Activated CD8-positive, alpha-beta memory T cell treated with anti-CD3 and anti-CD28 coated beads, Interleukin-2, amount 50 U/mL, for 24 hours (primary cell): ENCODE data around the gene MCC.
A peak's percentile ranks its signal among the peaks of the same experiment; 100 is the strongest.

Experiments used
- DNase-seq: peaks from one replicate; pipeline ENCODE4 v3.0.0-alpha.2; 2020; ENCODE audit errors: extremely low read depth

Gene MCC

DNA sequence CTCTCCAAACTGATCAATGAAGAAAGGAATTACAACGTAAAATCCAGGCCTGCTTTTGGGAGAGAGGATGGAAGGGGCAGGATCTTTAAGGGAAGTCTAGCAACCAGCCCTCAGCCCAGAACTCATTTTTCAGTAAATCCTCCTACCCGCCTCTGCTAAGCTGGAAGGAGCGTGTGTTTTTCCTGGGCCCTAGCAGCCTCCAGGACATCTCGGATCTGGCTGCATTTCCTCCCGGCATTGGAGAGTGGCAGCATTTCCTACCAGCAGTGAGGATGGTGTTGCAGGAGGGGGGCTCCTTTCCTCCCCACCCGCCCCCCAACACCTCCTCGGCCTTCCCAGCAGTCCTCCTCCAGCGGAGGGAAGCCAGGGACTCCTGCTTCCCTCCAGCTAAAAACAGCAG lies 457.1 kb downstream of the MCC start:
- DNase-seq, result no peak

DNA sequence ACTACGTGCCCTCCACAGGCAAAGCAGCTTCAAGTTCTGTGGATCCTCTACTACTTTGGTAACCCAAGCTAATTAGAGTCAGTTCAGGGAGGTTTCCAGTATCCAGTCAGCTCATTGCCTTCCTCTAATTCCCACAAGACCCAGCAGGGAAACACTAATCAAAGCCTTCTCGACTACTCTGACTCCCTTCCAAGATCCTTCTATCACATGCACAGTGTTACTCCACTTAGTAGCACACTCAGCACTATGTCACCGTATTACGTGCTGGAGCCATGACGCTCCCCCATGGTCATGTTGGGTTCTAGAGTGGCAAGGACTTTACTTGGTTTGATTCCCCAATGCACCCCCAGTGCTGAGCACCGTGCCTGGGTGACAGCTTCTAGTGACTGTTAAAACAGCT lies 458.6 kb downstream of the MCC start:
- DNase-seq, result no peak

DNA sequence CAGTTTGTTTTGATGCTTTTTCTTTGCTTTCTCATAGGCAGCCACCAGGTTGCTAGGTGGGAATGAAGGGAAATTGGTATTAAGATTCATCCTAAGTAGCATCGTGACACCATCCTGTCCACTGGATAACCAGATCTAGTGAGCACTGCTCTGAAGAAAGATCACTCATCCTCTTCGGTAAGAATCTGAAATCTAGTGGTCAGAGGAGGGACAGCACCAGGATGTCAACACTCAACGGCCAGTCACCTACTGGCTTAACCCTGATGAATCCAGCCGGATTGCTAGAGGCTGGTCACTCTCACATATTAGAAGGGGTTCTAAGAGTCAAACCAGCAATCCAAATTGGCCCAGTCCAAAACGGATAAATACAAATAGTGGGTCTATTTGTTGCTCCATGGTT lies 460.8 kb downstream of the MCC start:
- DNase-seq, result no peak

DNA sequence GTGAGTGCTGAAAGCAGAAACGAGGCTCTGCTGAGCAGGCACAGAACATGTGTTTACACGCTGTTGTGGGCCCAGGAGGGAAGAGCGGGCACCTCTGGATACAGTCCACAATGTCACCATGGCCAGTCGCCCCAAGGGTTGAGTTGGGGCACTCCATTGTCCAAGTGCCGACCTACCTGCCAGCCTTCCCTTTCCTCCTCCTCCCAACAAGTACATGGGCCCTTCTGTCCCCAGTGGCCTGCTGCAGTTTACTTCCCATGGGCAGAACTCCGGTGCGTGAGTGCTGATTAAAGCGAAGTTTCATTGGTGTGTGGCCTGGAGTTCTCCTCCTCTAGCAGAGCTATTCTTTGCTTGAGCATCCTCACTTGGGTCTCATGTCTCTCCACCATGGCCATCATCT lies 461.2 kb downstream of the MCC start:
- no peak for DNase-seq

DNA sequence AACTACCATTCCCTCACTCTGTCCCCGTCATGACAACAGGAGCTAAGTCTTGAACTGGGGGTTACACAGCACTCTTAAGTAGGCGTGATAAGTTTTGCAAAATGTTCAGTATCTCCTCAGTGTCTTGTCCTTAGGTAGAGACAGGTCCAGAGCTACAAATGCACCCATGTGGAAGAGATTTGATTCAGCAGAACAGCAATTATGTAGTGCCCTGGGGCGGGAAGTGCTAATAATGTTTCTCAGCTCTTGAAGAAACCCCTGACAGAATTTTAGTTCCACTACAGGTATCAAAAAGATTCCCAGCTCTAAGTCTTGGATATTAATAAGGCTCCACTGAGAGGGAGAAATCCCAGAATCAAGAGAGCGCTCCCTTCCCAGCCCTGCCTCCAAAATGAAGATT lies 462.0 kb downstream of the MCC start:
- DNase-seq, result no peak

DNA sequence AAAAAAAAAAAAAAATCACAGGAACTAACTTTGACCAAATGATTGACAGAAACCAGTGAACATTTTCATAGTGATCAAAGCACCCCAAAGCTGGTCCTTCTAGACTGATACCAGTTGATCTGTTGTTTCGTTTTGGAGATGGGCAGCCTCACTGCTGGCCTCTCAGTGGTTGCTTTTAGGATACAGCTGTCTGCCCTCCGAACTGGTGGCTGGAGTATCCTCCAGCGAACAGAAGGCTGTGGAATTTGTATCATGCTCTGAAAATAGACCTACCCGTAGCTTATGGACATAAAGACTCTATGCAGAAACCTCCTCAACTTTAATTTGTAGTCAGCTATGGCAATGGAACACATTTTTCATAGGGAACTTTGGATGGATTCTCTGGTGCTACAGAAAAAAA lies 462.7 kb downstream of the MCC start:
- DNase-seq, result no peak

DNA sequence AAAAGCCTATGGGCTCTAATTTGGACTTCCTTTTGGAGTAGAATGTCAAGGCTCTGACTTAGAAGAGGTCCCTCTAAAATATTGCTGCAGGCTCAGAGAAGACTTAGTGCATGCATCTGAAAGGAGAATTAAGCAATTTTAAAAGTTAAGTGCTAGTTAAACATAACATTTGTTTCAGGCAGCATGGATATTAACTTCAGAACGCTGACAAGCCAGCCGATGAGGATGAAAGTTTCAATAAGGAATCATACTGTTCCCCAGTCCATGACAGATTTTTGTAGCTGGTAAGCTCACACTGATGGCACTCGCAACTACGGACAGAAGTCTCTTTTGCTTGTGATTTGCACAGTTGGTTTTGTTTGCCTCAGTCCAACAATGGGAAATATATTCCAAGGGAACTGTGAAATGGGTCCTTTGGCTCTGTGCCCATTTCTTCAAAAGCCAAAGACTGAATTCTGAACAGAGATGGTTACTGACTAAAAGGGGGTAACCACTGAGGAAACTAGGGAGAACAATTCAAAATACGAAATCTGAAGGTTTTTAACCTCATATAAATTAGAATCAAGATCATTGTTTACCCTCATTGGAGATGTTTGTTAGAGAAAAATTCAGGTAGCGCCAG lies 464.1 kb downstream of the MCC start:
- DNase-seq, result no peak

DNA sequence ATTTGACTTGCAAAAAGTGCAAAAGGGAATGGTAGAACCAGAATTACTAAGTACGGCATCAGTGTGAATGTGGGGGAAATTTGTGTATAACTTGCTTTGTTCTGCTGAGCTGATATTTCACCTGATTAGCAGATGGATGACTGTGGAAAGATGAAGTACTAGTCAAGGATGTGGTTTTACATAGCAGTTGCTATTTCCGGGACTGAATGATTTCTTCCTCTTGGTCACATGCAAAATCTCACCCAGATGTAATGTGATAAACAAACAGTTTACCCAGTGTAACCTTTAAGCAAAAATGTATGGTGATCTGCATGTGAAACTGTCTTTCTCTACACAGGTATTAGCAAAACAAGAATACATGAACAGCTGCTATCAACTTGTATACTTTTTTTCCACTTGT lies 465.6 kb downstream of the MCC start:
- DNase-seq, result no peak

DNA sequence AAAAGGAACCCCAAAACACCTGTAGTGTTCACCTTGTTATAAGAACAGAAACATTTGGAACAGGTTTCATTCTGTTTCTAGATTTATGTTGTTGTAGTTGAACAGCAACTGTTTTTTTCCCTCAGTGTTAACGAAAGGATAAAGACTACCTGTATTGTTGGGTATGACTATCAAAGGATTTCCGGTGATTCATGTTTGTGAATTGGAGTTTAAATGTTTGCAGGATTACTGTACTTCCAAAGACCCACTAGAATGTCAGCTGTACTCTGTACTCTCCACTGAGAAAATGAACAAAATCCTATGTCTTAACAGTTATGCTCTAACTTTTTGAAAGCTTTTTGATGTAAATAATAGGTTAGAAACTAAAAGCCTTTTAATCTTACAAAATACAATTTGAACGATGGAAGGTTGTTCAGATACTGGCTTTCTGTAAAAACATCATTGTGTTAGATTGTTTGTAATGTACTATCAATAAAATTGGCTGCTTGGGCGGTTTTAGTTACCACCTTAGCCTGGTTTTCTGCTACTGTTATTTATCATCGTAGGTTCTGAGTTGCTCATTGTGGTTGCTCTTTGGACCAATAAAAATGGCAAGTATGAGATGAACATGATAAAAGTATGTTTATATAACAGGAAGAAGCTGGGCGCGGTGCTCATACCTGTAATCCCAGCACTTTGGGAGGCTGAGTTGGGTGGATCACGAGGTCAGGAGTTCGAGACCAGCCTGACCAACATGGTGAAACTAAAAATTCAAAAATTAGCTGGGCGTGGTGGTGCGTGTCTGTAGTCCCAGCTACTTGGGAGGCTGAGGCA lies 467.6 kb downstream of the MCC start:
- no peak for DNase-seq

DNA sequence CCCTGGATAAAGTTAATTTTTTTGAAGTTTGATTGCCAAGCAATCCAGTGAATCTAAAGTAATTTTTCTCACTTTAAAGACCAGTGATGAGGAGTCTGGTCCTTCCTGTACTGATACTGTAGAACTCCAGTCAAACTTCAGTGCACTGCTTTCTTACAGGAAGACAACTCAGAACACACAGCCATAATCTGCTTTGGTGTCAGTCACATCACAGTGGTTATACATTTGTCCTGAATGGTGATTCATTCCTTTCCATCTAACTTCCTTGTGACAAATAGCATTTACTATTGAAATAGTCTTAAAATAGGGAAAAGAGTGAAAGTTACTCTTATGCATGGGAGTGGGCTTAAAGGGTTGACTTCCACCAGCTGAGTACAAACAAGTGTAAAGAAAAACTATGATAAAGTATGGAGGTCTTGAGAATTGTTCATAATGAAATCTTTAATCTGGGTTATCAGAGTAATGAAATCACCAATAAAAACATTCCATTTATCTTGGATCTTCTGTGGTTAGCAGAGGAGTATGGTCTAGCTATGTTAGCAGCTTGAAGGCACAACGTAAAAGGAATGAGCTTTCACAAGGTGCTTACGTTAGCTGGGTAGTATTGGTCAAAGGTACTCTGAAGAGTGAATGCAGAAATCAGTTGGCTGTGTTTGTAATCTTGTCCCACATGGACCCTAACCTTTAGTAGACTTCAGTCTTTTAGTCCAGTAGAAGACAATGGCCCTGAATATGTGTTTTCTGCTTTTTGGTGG lies 470.2 kb downstream of the MCC start:
- DNase-seq, result no peak

DNA sequence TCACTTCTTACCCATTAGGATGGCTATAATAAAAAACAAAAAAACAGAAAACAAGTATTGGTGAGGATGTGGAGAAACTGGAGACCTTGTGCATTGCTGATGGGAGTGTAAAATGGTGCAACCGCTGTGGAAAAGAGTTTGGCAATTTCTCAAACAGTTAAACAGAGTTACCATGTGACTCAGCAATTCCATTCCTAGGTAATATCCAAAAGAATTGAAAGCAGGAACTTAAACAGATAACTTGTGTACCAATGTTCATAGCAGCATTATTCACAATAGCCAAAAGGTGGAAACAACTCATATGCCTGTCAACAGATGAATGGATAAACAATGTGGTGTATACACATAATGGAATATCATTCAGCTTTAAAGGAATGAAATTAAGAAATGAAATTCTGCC lies 482.8 kb downstream of the MCC start:
- no peak for DNase-seq

DNA sequence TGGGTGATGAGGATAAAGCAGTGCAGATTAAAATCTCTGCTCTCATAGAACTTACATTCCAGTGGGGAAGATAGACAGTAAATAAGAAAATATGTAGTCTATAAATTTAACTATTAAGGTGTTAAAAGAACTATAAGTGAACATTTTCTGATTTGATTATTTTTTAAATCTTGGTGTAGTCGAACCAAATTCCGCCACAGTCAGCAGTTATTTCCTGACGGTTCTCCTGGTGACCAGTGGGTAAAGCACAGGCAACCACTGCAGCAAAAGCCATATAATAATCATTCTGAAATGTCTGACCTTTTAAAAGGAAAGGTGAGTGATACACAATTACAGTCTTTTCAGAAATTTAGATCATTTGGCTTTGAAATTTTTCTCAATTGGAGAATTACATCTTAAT lies 484.5 kb downstream of the MCC start:
- DNase-seq, result no peak

DNA sequence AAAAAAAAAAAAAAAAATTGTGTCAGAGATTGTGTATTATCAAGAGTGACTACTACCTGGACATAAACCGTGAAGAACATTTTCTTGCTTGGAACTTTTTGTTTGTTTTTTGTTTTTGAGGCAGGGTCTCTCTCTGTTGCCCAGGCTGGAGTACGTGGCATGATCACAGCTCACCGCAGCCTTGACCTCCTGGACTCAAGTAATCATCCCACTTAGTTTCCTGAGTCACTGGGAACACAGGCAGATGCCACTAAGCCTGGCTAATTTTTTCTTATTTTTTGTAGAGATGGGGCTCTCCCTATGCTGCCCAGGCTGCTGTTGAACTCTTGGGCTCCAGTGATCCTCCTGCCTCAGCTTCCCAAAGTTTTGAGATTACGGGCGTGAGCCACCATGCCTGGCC lies 485.8 kb downstream of the MCC start:
- DNase-seq, result no peak

DNA sequence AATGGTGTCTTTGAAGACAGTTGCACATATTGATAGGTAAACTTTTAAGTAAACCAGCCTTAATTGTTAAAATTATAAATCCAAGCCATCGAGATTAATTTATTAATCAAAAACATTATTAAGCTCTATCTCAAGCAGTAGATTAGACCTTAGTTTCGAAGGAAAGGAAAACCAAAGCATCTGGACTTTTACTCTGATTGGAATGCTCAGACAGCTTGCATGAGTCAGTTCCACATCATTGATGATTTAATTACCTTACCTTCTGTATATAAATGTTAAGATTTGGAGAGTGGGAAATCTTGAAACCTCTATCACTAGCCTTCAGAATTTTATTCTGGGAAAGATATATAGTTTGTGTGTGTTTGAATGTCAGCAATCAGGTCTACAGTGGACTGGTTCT lies 487.8 kb downstream of the MCC start:
- DNase-seq, result no peak

DNA sequence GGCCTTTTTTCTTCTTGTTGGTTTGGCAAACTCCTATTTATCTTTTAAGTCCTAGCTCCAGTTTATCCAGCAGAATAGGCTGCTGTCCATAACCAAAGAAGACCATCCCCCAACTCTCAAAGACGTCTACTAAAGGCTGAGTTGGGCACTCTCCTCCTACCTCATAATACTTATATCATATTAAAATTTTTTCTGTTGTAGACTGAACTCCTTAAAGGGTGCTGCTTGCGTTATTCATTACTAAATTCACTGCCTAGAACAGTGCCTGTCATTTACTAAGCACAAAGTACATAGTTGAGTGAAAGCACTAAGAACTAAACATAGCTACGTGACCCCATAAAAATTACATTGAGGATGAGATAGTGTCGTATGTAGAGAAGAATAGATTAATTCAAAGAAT lies 490.0 kb downstream of the MCC start:
- no peak for DNase-seq

DNA sequence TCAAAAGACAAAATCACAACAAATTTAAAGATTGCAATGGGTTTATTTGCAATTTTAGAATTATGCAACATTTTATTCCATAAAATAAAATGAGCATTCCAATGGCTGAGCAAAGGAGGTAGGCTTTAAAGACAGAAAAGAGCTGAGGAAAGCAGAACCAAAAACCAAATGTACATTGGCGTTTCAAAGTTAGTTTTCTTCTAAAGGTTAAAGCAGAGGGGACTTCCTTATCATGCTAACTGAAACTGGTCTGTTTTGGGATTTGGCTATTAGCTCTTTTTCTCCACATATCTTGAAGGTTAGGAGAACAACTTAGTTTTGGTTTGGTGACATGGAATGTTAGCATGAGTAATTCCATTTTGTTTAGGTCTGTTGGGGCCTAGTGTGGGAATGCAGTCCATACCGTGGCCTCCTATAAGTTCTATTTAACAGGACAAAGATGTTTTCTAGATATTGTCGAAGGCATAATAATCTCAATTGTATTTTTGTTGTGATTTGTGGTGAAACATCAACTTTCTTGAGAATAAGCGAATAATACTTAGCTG lies 491.4 kb downstream of the MCC start:
- no peak for DNase-seq

DNA sequence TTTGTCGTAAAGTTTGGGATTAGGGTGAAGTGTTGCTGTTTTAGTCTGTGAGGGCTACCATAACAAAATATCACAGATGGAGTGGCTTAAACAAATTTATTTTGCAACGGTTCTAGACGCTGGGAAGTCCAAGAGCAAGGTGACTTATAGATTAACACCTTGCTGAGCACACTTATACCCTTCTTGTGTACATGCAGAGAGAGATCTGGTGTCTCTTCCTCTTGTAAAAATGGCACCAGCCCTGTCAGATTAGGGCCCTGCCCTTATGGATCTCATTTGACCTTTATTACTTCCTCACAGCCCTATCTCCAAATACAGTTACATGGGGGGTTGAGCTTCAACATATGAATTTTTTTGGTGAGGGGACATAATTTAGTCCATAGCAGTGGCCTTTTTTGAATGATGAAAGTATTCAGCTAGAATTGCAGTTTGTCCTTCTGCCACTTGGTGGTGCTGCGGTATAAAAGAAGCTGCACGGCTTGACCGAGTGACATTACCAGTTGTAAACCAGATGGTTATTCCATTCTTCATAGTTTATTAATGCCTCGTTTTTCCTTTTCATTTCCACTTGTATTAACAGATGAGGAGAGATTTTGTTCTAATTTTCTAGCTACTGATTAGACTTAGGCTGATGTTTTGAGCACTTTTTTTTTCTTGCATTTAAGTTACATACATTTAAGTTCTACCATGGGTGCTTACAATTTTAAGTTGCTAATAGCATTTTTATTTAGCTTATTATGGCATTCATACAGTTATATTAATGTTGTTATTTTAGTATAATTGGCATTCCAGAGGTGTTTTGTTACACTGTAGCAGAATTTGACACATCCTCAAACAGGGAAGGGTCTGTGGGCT lies 492.3 kb downstream of the MCC start:
- peak; percentile 60 for DNase-seq

DNA sequence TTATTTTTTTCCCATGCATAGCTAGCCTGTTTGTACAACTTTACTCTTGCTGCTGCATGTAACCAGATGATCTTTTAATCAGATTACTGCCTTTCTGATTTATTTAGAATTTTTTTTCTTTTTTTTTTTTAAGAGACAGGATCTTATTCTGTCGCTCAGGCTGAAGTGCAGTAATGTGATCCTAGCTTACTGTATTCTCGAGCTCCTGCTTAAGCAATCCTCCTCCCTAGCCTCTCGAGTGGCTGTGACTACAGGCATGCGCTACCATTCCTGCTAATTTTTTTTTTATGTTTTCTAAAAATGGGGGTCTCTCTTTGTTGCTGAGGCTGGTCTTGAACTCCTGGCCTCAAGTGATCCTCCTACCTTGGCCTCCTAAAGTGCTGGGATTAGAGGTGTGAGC lies 502.0 kb downstream of the MCC start:
- no peak for DNase-seq

DNA sequence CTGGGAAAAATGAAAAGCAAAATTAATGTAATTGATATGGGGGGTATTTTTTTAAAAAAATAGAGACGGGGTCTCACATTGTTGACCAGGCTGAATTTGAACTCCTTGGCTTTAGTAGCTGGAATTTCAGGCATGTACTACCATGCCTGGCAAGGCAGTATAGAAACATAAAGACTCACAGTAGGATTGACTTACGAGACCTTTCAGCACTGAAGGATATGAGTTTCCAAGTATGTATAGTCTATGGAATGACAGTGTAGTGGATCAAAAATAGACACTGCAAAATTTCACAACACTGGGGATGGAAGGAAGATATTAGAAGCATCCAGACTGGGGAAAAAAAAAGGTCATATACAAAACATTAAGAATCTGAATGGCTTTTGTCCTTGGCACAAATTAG lies 504.9 kb downstream of the MCC start:
- DNase-seq, result no peak

DNA sequence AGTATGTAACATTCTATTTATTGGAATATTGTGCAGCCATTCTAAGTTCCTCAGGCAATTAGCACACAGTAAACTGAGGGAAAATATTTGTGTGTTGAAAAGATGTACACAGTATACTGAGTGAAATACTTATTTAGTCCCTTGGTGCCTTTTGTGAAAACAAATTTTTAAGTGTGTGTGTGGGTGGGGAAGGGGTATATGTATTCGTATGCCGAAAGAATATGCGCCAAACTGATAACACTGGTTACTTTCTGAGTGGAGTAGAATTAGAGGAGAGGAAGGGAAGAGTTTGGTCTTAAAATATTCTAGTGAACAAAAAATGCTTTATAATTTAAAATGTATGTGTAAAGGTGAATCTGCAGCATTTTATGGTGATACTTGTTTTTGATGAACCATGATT lies 508.5 kb downstream of the MCC start:
- no peak for DNase-seq

DNA sequence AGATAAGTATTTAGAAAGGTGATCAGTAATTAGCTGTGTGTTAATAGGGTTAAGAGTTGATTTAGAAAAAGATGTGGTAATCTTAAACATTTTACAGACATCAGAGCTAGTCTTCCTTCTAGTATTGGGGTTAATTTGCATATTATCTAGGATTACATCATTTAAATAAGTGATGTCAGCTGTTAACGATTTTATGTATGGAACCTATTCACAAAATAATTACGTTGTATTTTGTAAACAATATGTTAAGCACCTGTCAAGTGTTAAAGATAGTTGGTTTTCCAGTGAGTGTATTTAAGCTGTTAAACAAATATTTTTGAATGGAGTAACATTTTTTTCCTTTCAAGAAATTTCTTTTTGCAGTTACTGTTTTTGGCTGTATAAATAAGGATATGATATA lies 509.4 kb downstream of the MCC start:
- no peak for DNase-seq

DNA sequence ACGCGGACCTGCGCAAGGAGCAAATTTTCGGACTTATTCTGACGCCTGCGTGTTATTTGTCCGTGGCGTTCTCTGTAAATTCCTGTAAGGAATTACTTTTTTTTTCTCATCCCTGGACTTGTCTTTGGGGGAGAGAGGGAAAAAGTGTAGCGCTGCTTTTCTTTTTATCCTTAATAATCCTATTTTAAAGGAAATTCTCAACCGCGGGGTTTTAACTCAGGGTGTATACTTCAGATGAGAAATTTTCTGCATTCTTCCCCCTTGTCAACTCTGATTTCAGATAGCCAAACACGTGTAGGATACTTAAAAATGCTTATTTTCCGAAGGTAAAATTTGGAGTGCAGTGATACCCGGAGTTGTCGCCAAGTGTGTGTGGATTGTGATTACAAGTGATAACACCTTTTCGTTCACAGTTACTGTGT lies 510.8 kb downstream of the MCC start:
- DNase-seq, result no peak
